Spleen (tissue), 11 donors: ENCODE results near the gene FOXO3. TPM values are rescaled to one million over a fixed set of nuclear protein-coding genes. Genes with fewer than 3 reads are reported as not detected.

ENCODE experiments used
- DNase-seq: peaks from one replicate; pipeline ENCODE4 v3.0.0-alpha.2; 2020
- H3K27ac ChIP-seq, 8 donors: fragments of 200-600 bp; sonication (generic) in 7 of 8; 1 replicate in 4 of 8; 2 replicates in 4 of 8; pipeline versions ENCODE4 v1.5.0 to v1.8.0; 2016 to 2021; ENCODE audit warnings: inconsistent platforms in 4 of 8, mild to moderate bottlenecking in 4 of 8, moderate library complexity in 1 of 8
- H3K27me3 ChIP-seq, 7 donors: fragments of 200-600 bp; sonication (generic) in 6 of 7; replicated peaks in 1 of 7; 1 replicate in 4 of 7; 2 replicates in 3 of 7; pipeline versions ENCODE4 v1.5.0 to v1.8.0; 2016 to 2021; ENCODE audit warnings: inconsistent platforms in 3 of 7, mild to moderate bottlenecking in 1 of 7
- H3K36me3 ChIP-seq, 6 donors: fragments of 200-600 bp; sonication (generic) in 5 of 6; 1 replicate in 4 of 6; 2 replicates in 2 of 6; pipeline versions ENCODE4 v1.5.0 to v1.8.0; 2016 to 2021; ENCODE audit warnings: inconsistent platforms in 2 of 6
- H3K4me1 ChIP-seq, 6 donors: fragments of 200-600 bp; sonication (generic) in 5 of 6; 1 replicate in 3 of 6; 2 replicates in 3 of 6; pipeline versions ENCODE4 v1.5.0 to v1.8.0; 2016 to 2021; ENCODE audit warnings: inconsistent platforms in 3 of 6
- H3K4me3 ChIP-seq, 8 donors: fragments of 200-600 bp; sonication (generic) in 7 of 8; 1 replicate in 4 of 8; 2 replicates in 4 of 8; pipeline versions ENCODE4 v1.5.0 to v1.8.0; 2016 to 2021; ENCODE audit warnings: inconsistent platforms in 4 of 8, mild to moderate bottlenecking in 4 of 8, moderate library complexity in 2 of 8
- H3K9me3 ChIP-seq, 8 donors: fragments of 200-600 bp; sonication (generic) in 7 of 8; 1 replicate in 4 of 8; 2 replicates in 4 of 8; pipeline versions ENCODE4 v1.5.0 to v1.8.0; 2016 to 2021; ENCODE audit warnings: inconsistent platforms in 4 of 8
- POLR2A ChIP-seq, 3 donors: fragments of 450-650 bp; IDR thresholded peaks; one replicate each; pipeline ENCODE4 v1.5.1; 2017; ENCODE audit warnings: antibody characterized with exemption in 3 of 3, mild to moderate bottlenecking in 1 of 3
- POLR2AphosphoS5 ChIP-seq, 3 donors: sonication (generic); formaldehyde crosslinking; IDR thresholded peaks; one replicate each; pipeline ENCODE4 v1.5.1; 2017; ENCODE audit warnings: antibody characterized with exemption in 3 of 3
- WGBS, 5 donors: extraction: QIAGEN DNeasy Blood & Tissue Kit in 3 of 5; methylation state at CpG; one replicate each; pipeline versions ENCODE4 v1.1.5 to v1.1.7; 2013 to 2018; 5-methylcytosine and 5-hydroxymethylcytosine counted together
- intact Hi-C: fragments of 100-400 bp; cut with DNase I; formaldehyde crosslinking; loops from one replicate; pipeline ENCODE4 v1.15.0; 2023; ENCODE audit warnings: low total_unique reads
- polyA plus RNA-seq, 3 donors: library from polyadenylated mRNA; stranded (reverse); fragments of 200-250 nt; gene quantifications; one replicate each; pipeline ENCODE4 v1.2.1, GENCODE V29; 2013
- total RNA-seq, 7 donors: library from RNA; depleted of rRNA in 3 of 7; stranded (reverse); fragments of >200 nt in 3 of 7; fragmentation: NEBNext Ultra II Directional in 4 of 7; extraction: Animal tissue kit (Norgen Biotek cat#: 25700) in 4 of 7; gene quantifications; one replicate each; pipeline versions ENCODE4 v1.1.0 to v1.2.1, GENCODE V29; 2016 to 2021
- TF ChIP-seq, protein P1 (sequence below), 11 experiments: fragments of 200-600 bp in 7 of 11; fragments of 450-650 bp in 4 of 11; sonication (generic) in 4 of 11; IDR thresholded peaks in 8 of 11; conservative IDR thresholded peaks in 3 of 11; 1 replicate in 7 of 11; 2 replicates in 4 of 11; pipeline versions ENCODE4 v1.4.0 to v1.8.0; 2016 to 2021; ENCODE audit warnings: antibody characterized with exemption in 11 of 11, inconsistent platforms in 4 of 11, mild to moderate bottlenecking in 1 of 11
- donor health status: healthy with polysubstance abuse.
- donor health status: DM: no; HTN: no; CAD: no; lungs with moderate emphysema.
- donor health status: DM: no; HTN: no; CAD: no.
- donor health status: Bipolar disorder and iron deficiency.
- donor health status: healthy.
- donor health status: DM: no; HTN: no; CAD: no.
- donor health status: DM: yes; HTN: yes; CAD: no.

FOXO3 gene
- total and polyA plus RNA-seq, 10 donors, result 9.4 to 86.9 (median 67.0) TPM

DNA sequence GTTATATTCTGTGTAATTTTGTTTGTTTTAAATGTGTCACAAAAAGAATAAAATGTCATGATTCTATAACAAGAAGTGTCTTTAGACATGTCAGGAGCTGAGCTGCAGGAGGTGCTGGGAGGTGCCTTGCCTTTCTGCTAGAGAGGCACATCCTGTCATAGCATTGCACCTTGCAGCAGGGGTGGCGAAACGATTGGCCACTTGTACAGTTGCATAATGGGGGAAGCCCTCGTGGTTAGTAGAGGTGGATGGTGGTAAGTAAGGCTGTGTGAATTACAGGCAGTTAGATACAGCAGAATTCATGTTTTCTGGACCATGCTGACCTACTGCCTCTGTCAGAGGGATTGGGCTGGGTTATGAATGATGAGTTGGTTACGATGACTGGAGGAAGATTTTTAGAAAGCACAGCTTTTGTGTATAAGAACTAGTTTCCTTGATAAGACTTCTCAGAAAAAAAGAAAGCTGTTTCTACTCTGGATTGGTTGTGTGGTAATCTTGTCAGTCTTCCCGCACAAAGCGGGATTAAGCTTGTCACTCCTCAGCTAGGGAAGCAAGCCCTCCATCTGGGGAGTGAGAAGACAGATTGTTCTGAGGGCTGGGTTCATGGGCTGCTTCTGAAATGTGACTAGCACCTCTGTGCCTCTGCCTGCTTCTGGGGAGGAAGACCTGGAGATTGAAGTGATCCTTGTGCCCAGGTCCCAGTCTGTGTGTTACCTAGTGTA is 74.9 kb downstream of the FOXO3 start:
- DNase-seq, result peak; percentile 89
- H3K27me3 ChIP-seq, result no peaks in the 10 kb centered on the region
- no peaks in the 10 kb centered on the region for H3K9me3 ChIP-seq
- peak overlapping the region in 1 of 8 donors; percentile 18 for H3K4me3 ChIP-seq
- TF ChIP-seq POLR2AphosphoS5 (IDR thresholded peaks at IDR 0.05) (peak in 2 of 3 donors; percentile 21 to 79), POLR2A (IDR thresholded peaks at IDR 0.05) (no peak)
- peak overlapping the region in 6 of 8 donors; percentile 33 to 79 (median 70) for H3K27ac ChIP-seq
- peaks cover 29 to 99% (median 79%) of the 10 kb centered on the region in 6 donors for H3K4me1 ChIP-seq
- 40 to 63% (median 52%) methylated on average over 6 of the region's 6 CpGs for WGBS, 5 donors
- intact Hi-C loops, result no loop called here
- no peaks in the 10 kb centered on the region for H3K36me3 ChIP-seq

DNA sequence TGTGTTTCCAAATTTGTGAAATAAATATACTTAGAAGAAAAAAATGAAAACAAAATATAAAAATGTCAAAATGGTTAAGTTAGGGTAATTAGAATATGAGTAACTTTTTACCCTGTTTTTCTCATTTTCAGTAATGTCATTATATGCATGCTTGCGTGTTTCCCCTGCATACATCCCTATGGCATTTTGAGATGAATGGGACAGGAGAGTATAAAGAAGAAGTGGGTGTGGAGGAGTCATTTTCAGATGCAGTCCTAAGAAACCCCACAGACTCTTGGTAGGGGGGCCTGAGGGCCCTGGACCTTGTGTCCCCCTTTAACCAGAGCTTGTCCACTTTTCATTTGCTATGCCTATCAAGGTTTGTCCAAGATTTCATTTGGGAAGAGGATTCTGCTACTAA is 77.2 kb downstream of the FOXO3 start:
- TF ChIP-seq POLR2A (IDR thresholded peaks at IDR 0.05) (no peak), POLR2AphosphoS5 (IDR thresholded peaks at IDR 0.05) (no peak)
- TF ChIP-seq, protein P1, sequence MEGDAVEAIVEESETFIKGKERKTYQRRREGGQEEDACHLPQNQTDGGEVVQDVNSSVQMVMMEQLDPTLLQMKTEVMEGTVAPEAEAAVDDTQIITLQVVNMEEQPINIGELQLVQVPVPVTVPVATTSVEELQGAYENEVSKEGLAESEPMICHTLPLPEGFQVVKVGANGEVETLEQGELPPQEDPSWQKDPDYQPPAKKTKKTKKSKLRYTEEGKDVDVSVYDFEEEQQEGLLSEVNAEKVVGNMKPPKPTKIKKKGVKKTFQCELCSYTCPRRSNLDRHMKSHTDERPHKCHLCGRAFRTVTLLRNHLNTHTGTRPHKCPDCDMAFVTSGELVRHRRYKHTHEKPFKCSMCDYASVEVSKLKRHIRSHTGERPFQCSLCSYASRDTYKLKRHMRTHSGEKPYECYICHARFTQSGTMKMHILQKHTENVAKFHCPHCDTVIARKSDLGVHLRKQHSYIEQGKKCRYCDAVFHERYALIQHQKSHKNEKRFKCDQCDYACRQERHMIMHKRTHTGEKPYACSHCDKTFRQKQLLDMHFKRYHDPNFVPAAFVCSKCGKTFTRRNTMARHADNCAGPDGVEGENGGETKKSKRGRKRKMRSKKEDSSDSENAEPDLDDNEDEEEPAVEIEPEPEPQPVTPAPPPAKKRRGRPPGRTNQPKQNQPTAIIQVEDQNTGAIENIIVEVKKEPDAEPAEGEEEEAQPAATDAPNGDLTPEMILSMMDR (IDR thresholded peaks at IDR 0.05 in 8 of 11, conservative IDR thresholded peaks at IDR 0.05 in 3 of 11), result no peak
- intact Hi-C loops, result no loop called here
- H3K36me3 ChIP-seq, result no peaks in the 10 kb centered on the region
- no peak overlapping the region for H3K4me3 ChIP-seq
- no peaks in the 10 kb centered on the region for H3K9me3 ChIP-seq
- H3K4me1 ChIP-seq, result peaks cover 29 to 92% (median 62%) of the 10 kb centered on the region in 6 donors
- no peak overlapping the region for H3K27ac ChIP-seq
- WGBS, 5 donors, result 89 to 93% (median 91%) methylated on average over 1 of the region's 1 CpG
- no peaks in the 10 kb centered on the region for H3K27me3 ChIP-seq
- no peak for DNase-seq

DNA sequence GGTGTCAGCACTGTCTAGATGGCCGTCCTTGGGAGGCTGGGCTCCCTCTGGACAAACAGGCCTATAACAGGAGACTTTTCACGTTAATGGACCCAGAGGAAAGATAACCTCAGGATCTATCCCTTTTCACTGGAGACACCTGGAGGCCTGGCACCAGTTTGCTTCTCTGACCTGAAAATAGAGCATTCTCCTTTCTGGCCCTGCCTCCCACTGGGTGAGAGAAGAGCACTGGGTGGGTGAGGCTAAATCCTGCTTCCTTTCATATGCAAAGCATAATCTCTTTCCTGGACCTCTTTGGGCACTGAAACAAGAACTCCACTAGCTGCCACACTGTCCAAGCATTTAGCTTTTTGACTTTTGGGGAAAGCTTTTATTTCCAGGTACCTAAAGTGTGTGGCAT is 78.3 kb downstream of the FOXO3 start:
- Histone ChIP-seq H3K27me3 (no peaks in the 10 kb centered on the region), H3K4me3 (no peak overlapping the region), H3K4me1 (peaks cover 20 to 92% (median 53%) of the 10 kb centered on the region in 6 donors), H3K36me3 (no peaks in the 10 kb centered on the region), H3K27ac (peak overlapping the region in 1 of 8 donors; percentile 15), H3K9me3 (no peaks in the 10 kb centered on the region)
- TF ChIP-seq POLR2AphosphoS5 (IDR thresholded peaks at IDR 0.05) (no peak), POLR2A (IDR thresholded peaks at IDR 0.05) (no peak)
- TF ChIP-seq, protein P1 (IDR thresholded peaks at IDR 0.05 in 8 of 11, conservative IDR thresholded peaks at IDR 0.05 in 3 of 11), result no peak
- WGBS, 5 donors, result 79 to 94% (median 89%) methylated on average over 2 of the region's 2 CpGs
- DNase-seq, result no peak
- intact Hi-C loops, result no loop called here

DNA sequence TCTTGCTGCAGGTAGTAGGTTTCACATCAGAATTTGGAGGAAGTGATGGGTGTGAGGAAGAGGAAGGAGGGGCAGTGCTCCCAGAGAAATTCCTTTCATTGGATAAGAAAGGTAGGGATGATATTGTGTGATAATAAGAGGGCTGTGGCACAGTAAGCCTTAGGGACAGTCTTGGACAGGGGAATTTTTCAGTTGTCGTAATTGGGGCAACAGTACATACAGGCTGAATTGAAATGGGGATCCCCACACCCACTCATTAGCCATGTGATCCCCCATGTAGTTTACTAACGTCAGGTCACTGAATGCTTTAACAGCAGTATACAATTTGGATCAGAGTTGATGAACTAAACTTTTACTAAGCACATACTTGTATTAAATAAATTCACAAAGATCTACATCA is 79.4 kb downstream of the FOXO3 start:
- H3K27ac ChIP-seq, result no peak overlapping the region
- no peaks in the 10 kb centered on the region for H3K36me3 ChIP-seq
- no peaks in the 10 kb centered on the region for H3K27me3 ChIP-seq
- intact Hi-C loops, result no loop called here
- no peak for TF ChIP-seq POLR2AphosphoS5 (IDR thresholded peaks at IDR 0.05)
- TF ChIP-seq POLR2A (IDR thresholded peaks at IDR 0.05), result no peak
- TF ChIP-seq, protein P1 (IDR thresholded peaks at IDR 0.05 in 8 of 11, conservative IDR thresholded peaks at IDR 0.05 in 3 of 11), result no peak
- no peak for DNase-seq
- 43 to 79% (median 76%) methylated on average over 2 of the region's 2 CpGs for WGBS, 5 donors
- no peak overlapping the region for H3K4me3 ChIP-seq
- peaks cover 15 to 92% (median 43%) of the 10 kb centered on the region in 6 donors for H3K4me1 ChIP-seq
- H3K9me3 ChIP-seq, result no peaks in the 10 kb centered on the region
